LNCAP (cell line): ENCODE results near the gene ZSCAN23.

ENCODE experiments used
- CTCF ChIP-seq: fragments of 450-650 bp; IDR thresholded peaks from 2 replicates; pipeline ENCODE4 v1.5.1; 2017; ENCODE audit warnings: mild to moderate bottlenecking

The ZSCAN23 gene

GRCh38 chr6:28485482-28485881 lies 42.2 kb upstream of the ZSCAN23 start:
- no peak for TF ChIP-seq CTCF

GRCh38 chr6:28480253-28480932 lies 37.1 kb upstream of the ZSCAN23 start:
- no peak for TF ChIP-seq CTCF

- no peak for TF ChIP-seq CTCF
Observed at GRCh38 chr6:28478518-28478917, 35.2 kb upstream of the ZSCAN23 start.

GRCh38 chr6:28474441-28475219 lies 31.3 kb upstream of the ZSCAN23 start:
- no peak for TF ChIP-seq CTCF

- TF ChIP-seq CTCF = no peak
Observed at GRCh38 chr6:28468056-28468455, 24.8 kb upstream of the ZSCAN23 start.

GRCh38 chr6:28462401-28462800 lies 19.1 kb upstream of the ZSCAN23 start:
- TF ChIP-seq CTCF = no peak

- TF ChIP-seq CTCF = no peak
Observed at GRCh38 chr6:28458568-28458967, 15.3 kb upstream of the ZSCAN23 start.
